ENCODE results near the gene NPEPPS.
"Not testable (repeated sequence)": the region's sequence is repeated elsewhere in the genome, so short reads cannot be mapped to it uniquely, and the experiment has no call there.

The NPEPPS gene, protein sequence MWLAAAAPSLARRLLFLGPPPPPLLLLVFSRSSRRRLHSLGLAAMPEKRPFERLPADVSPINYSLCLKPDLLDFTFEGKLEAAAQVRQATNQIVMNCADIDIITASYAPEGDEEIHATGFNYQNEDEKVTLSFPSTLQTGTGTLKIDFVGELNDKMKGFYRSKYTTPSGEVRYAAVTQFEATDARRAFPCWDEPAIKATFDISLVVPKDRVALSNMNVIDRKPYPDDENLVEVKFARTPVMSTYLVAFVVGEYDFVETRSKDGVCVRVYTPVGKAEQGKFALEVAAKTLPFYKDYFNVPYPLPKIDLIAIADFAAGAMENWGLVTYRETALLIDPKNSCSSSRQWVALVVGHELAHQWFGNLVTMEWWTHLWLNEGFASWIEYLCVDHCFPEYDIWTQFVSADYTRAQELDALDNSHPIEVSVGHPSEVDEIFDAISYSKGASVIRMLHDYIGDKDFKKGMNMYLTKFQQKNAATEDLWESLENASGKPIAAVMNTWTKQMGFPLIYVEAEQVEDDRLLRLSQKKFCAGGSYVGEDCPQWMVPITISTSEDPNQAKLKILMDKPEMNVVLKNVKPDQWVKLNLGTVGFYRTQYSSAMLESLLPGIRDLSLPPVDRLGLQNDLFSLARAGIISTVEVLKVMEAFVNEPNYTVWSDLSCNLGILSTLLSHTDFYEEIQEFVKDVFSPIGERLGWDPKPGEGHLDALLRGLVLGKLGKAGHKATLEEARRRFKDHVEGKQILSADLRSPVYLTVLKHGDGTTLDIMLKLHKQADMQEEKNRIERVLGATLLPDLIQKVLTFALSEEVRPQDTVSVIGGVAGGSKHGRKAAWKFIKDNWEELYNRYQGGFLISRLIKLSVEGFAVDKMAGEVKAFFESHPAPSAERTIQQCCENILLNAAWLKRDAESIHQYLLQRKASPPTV

DNA sequence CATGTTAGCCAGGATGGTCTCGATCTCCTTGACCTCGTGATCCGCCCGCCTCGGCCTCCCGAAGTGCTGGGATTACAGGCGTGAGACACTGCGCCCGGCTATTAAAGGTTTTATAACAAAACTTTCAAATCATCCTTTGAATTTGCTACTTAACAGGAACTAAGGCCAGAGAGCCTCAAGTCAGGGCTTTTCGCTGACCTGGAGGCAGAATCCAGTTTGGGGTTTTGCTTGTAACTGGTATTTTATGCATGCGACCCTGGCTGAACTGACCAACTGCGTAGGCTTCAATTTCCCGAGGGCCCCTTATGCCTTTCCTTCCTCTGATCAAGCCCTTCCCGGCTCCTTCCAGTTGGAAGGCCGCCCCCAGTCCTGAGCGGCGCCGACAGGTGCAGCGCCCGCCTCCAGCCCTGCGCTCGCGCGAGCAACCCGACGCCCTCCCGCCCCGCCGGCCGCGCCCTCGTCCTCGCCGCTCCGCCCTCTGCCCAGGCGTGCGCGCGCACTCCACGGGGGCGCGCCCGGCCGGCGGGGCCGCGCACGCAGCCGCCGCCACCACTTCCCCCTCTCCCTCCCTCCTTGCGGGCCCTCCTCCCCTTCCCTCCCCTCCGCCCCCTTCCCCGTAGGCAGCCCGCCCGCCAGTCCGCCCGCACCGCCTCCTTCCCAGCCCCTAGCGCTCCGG lies at the start of gene NPEPPS:
TSS of gene NPEPPS (plus strand) at position 552 of the 676 bp plus-strand sequence. CDS start 193 bp downstream, outside the sequence.
- peak; percentile 92 to 94 for DNase-seq

DNA sequence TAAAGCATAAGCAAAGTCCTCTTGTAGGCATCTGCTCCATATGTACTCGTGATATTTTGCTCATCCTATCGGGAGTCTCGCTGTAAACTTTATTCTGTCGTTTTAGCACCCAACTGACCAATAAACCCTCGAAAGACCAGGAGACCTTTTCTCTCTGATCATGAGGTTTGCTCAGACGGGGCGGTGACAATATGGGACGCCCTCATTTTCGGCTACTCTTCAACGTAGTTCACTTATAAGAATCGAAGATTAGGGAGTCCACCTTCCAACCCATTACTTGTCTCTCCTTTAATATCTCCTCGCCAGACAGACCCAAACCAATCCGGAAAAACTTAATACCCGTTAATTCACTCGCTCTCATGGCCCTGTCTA lies 39.1 kb upstream of the NPEPPS start:
- not testable (repeated sequence) for DNase-seq

DNA sequence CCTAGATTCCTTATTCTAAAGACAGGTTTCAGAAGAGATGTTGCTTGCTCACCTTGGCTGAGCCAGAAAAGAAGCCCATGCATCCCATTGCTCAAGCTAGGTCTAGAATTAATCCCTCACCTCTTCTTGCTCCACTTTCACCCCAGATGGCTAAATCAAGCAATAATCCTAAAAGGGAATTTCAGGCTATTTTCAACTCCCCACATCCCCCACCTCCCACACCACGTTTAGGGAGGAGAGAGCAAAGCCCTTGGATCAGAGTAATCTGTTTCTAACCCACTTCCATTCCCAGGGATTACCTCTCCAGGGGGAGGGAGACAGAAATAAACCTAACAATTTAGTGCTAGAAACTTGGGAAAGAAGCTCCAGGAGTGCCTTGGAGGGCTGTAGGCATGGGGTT lies 31.8 kb upstream of the NPEPPS start:
- DNase-seq = not testable (repeated sequence)

DNA sequence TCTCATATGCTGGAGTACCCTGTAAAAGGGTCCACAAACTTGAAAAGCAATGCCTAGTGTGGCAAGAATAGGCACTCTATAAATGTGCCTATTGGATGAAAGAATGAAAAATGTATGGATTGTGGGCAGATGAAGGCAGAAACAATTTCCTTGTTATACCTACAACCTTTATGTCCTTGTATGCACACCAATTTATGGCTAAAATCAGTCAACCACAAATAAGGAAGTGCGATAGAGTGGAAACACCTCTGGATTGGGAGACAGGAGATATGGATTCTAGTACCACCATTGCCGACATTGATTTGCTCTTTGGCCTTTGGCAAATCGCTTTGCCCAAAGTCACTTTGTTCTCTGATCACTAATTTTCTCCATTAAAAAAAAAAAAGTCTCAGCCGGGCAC lies 31.4 kb upstream of the NPEPPS start:
- DNase-seq = not testable (repeated sequence)

DNA sequence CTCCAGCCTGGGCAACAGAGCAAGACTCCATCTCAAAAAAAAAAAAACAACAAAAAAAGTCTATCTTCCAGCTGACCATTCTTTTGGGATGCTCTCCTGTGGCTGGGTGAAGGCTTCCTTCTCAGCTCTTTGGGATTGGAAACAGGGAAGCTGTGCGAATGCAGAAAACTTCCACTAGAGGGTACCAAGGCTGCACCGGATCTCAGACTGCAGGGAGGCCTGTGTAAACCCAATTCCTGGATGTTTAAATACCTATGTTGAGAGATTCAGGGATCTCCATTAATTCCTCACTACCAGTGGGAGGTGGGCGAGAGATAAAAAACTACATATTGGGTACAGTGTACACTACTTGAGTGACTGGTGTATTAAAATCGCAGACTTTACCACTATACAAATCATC lies 30.3 kb upstream of the NPEPPS start:
- not testable (repeated sequence) for DNase-seq

DNA sequence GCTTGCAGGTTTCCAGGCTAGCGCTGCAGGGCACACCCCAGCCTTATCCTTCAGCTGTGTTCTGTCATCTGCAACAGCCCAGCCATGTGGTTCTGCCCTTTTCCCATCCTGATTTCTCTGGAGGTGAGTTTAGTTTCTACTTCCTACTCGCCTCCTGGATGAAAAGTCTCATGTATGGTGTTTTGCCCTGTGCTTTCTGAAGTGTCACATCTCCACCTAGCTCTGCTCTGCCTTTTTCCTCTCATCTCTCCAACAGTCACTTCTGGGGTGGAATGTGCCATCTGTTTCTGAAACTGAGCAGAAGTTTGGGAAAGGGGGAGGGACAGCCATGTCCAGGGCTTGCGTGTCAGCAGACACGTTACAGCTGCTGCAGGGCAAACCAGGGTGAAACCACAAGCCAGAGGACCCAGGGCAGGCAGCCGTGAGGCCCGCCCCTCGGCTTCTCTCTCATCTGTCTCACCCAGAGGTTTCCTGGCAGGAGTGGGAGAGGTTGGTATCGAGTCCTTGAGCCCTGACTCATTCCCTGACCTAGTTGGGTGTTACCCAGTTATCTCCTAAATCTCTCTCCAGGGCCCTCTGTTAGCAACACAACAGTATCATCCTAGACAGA lies 28.7 kb upstream of the NPEPPS start:
- DNase-seq = not testable (repeated sequence)

DNA sequence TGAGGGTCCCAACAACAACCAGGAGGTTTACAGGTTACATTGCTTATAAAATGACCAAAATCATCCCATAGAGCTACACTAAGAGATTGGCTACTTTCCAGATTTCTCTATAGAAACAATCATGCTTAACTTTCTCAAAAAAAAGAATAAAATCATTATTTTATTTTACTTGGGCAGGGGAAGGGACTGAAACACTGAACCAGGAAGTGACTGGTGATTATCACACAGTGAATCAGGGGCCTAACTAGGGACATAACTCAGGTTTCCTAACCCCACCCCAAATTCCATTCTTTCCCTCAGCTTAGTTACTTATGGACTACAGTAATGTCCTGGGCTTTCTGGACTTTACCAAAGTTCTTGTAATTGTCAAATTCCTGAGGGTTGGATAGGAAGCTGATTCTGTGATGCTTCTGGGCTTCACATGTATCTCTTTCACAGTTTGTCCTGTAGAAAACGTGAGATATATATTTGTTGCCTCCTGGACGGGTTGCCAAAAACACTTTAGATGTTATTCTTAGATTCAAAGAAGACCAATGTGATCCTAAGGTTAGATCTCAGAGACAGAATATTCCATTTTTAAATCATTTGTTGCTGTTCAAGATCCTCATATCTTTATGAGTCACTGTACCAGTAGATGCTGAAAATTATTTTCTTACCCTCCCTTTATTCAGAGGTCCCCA lies 28.0 kb upstream of the NPEPPS start:
- not testable (repeated sequence) for DNase-seq

DNA sequence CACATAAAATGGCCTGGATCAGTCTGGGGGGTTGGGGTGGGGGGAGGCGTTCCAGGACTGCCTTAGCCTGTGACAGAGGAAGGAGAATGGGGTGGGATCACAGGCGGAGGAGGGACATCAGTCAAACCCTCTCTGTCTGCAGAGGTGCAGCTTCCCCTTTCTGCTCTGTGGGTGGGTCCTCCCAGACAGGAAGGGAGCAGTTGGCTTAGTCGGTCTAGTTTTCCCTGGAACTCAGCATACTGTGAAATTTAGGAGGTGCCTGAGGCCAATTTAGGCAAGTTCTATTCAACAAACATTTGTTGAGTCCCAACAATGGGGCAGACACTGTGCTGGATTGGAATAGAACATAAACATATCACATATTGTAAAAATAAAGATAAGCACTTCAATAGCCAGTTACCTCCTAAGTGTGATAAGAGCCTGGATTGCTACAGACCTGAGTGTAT lies 19.2 kb upstream of the NPEPPS start:
- DNase-seq = peak in 1 of 2 donors; percentile 28

DNA sequence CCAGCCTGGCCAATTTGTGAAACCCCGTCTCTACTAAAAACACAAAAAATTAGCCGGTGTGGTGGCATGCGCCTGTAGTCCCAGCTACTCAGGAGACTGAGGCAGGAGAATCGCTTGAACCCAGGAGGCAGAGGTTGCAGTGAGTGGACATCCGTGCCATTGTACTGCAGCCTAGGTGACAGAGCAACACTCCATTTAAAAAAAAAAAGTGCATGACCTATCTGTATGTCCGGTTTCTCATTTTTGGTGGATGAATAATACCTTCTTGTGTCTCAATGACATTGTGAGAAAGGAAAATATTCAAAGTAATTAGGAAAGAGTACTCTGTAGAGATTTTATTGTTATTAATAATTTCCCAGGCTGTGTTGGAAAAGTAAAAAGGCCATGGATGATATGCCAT lies 17.6 kb upstream of the NPEPPS start:
- not testable (repeated sequence) for DNase-seq

DNA sequence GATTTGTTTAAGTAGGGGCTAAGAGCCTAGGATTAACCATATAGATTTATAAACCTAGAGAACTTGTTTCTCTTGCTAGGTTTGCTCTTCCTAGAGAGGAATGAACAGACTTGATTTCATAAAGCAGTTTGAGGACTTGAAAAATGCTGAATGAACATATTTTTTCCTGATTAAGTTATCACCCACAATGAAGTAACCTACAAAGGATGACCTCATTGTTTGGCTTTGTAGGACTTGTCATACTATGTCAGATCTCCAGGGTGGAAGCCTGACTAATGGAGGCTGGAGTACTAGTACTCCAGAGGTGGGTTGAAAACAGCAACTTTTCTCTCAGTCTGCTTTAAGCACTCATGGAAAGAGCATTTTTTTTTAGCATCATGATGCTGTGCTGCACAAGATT lies 12.0 kb upstream of the NPEPPS start:
- not testable (repeated sequence) for DNase-seq

DNA sequence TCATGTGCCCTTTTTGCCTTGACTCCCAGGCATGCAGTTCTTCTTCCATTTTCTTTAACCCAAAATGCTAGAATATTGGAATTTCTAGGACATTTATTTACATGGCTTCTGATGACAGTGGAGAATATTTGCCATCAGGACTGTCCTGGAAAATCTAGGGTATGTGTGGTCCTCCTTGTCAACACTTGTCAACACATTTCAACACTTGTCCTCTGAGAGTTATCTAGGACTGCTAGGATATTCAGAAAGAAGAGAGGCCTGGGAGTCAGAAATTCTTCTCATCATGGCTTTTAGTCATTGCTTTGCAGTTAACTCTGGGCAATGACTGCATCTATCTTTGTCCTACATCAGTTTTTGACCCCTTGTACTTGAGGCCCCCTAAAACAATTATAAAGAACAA lies 11.5 kb upstream of the NPEPPS start:
- DNase-seq = not testable (repeated sequence)

DNA sequence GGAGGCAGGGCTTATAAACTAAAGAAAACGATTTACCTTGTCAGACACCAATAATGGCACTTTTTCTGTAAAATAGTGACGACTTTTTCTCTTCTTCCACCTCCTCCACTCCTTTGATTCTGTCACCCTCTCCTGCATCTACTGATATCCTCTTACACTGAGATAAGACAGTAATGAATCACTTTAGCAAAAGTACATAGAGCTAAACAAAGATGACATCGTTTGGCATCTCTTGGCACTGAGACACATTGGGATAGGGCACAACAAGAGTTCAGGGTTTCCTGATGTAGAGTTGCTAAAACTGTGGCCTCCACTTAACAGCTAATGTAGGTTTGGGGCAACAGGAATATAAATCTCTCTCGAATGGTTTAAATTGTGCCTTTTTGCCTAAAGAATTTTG lies 10.6 kb upstream of the NPEPPS start:
- DNase-seq = not testable (repeated sequence)

DNA sequence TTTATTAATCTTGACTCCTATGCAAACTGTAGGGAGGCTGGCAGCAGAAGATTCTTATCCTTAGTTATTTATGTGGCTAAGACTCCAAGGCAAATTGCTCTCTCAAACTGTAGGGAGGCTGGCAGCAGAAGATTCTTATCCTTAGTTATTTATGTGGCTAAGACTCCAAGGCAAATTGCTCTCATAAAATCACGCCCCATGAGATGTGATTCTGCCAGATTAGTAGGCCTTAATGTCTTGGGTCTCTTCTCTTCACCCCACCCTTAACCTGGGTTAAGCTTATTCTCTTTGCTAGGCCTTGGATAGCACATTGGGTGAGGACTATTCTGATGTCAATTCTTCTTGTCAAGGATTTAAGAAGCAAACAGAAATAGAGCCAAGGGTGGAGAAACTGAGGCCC lies 9.5 kb upstream of the NPEPPS start:
- not testable (repeated sequence) for DNase-seq

DNA sequence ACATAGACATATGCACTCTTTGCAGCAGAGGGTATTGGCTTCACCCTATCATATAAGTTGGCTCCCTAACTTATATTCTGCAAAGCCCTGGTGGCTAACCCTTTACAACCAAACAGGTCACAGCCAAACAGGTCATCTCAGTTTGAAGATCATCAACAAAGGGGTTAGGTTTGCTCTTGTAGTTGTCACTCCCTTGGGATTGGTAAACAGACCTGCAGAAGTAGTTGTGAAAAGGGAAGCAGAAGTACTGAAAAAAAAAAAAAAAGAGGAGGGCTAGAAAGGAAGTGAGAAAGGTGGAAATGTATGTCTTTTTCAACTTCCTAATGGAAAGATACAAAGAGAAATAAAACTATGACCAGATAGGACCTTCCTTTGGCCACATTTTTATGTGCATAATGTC lies 8.6 kb upstream of the NPEPPS start:
- not testable (repeated sequence) for DNase-seq

DNA sequence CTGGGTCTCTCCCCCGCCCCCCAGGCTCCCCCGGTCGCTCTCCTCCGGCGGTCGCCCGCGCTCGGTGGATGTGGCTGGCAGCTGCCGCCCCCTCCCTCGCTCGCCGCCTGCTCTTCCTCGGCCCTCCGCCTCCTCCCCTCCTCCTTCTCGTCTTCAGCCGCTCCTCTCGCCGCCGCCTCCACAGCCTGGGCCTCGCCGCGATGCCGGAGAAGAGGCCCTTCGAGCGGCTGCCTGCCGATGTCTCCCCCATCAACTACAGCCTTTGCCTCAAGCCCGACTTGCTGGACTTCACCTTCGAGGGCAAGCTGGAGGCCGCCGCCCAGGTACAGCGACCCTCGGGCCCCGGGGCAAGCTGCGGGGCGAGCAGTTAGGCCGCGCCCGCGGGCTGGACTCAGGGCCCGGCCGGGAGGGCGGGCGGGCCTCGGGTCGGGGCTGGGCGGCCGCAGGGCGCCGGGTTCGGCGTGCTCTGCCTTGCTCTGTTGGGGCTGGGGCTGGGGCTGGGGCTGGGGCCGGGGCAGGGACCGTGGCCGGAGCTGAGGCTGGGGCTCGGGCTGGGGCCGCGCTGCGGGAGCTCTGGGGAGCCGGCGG lies 419 bp downstream of the NPEPPS start:
- DNase-seq = peak in 1 of 2 donors; percentile 22

DNA sequence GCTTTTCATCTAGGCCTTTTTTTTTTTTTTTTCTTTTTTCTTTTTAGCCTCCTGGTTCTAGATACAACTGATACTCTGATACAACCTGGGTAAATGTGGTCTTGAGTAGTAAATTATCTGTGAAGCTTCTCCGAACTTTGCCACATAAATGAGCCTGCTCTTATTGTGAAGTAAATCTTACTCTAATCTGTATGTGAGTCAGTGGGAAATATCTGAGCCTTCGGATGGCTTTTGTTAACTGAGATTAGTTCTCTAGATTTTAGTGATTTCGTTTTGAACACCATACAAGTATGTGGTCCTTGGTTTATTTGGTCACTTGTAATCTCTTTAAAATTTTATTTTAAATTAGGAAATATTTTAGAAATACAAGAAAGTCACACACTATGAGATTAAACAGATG lies 8.2 kb downstream of the NPEPPS start:
- not testable (repeated sequence) for DNase-seq

DNA sequence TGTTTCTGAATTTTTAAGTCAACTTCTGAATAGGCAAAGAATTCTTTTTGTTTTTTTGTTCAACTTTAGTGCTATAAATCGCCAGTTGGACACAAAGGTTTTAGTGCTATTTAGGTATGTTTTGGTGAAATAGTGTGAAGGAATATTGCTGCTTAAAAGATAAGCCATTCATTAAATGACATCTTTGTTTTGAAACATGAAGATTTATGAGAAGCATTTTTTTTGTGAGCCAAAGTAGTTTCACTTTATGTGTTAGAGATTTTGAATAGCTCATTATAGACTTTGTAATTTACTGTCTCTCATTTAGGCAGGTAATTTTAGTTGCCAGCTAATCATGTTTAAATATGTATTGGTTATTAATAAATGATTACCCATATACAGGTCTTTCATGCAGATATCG lies 10.8 kb downstream of the NPEPPS start:
- not testable (repeated sequence) for DNase-seq

DNA sequence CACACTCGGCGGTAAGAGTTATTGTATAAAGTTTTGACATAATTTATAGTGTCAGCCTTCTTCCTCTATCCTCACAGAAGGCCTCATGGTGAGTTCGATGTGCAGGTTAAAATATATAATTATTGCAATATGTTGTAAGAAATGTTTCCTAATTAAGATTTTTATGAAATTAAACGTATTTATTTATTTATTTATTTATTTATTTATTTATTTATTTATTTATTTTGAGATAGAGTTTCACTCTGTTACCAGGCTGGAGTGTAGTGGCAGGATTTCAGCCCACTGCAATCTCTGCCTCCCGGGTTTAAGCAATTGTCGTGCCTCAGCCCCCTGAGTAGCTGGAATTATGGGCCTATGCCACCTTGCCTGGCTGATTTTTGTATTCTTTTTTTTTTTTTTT lies 13.4 kb downstream of the NPEPPS start:
- not testable (repeated sequence) for DNase-seq

DNA sequence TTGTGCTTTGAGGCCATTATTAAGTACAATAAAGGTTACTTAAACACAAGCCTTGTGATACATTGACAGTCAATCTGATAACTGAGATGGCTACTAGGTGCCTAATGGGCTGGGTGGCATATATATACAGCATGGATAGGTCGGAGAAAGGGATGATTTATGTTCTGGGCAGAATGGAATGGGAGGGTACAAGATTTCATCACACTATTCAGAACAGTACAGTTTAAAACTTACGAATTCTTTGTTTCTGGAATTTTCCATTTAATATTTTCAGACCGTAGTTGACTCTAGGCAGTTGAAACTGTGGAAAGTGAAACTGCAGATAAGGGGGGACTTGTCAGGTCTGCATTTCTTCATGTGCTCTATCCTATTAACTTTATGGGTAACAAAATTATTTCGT lies 23.8 kb downstream of the NPEPPS start:
- not testable (repeated sequence) for DNase-seq

DNA sequence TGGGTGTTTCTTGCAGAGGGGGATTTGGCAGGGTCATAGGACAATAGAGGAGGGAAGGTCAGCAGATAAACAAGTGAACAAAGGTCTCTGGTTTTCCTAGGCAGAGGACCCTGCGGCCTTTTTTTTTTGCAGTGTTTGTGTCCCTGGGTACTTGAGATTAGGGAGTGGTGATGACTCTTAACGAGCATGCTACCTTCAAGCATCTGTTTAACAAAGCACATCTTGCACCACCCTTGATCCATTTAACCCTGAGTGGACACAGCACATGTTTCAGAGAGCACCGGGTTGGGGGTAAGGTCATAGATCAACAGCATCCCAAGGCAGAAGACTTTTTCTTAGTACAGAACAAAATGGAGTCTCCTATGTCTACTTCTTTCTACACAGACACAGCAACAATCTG lies 25.2 kb downstream of the NPEPPS start:
- DNase-seq = not testable (repeated sequence)

DNA sequence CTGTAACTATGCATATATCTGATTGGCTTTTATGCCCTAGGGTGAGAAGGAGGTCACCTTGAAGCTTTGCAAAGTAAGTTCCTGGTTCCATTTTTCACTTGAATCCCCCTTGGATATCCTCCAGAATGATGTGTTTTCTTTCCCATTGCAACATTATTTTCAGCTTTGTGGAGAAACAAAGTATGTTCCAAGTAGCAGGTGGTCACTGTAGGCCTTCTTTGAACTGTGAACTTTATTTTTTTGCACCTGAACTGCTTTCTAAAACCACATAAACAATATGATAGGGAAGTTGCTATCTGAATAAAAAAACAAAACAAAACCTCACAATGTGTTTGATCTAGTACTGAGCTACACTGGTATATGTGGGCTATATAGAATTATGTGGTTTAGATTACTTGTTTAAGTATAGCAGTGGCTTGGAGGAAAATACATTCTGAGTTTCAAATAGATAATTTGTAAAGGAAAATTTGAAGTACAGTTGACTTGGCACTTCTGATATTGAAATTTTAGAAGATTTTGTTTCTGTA lies 29.7 kb downstream of the NPEPPS start:
- not testable (repeated sequence) for DNase-seq
